ENCODE results near the gene CFAP70.

CFAP70 gene

DNA sequence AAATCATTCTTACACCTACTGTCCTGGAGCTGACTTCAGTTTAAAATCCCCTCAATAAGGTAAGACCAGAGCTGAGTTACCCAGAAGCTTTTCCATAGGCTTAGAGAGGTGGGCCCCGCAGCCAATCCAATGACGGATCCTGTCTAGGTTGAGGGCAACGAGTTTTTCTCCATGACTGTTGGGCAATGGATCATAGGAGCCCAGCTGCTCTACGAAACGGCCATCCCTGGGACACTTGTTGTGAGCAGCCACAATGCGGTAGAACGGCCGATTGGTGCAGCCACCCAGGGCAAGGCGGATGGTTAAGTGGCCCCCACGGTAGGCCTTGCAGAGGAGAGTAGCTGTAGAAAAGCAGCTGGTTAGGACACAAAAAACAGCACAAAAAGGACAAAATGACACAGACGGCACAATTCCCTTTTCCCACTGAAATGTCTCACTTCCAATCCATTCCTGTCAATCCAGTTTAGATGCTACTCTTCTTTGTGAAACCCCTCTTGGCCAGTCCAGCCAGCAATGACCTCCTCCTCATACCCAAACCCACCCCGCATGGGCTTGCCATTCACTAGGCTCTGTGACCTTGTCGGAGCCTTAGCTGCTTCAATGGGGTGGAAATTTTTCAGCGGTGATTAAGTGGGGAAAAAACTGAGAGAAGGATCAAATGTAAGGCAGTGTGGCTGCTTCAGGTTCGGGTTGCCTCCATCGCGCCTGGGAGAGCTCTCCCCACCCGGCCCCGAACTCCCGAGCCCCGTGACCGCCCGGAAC lies 106.8 kb downstream of the CFAP70 start:
- DNase-seq: no peak

DNA sequence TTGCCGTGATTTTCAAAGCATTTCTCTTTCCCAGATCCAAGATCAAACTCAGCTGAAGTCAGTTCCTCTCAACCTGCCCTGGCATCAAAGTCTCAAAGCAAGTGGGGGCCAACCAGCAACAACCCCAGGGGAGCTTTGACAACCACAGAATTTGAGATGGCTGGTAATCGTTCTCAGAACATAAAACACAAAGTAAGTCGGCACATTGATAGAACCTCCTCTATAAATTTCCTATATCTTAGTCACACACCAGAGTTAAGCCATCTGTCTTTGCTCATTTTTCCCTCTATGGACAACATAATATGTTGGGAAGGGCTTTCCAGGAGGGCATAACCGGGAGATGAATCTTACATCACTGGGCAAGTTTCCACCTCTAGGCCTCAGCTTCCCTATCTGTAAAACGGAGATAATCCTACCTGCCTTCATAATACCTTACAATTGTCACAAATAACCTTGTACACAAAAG lies 110.4 kb downstream of the CFAP70 start:
- DNase-seq: peak; percentile 13

- DNase-seq: no peak
These were observed 111.0 kb downstream of the CFAP70 start for GRCh38 chr10:73247509-73248258.

DNA sequence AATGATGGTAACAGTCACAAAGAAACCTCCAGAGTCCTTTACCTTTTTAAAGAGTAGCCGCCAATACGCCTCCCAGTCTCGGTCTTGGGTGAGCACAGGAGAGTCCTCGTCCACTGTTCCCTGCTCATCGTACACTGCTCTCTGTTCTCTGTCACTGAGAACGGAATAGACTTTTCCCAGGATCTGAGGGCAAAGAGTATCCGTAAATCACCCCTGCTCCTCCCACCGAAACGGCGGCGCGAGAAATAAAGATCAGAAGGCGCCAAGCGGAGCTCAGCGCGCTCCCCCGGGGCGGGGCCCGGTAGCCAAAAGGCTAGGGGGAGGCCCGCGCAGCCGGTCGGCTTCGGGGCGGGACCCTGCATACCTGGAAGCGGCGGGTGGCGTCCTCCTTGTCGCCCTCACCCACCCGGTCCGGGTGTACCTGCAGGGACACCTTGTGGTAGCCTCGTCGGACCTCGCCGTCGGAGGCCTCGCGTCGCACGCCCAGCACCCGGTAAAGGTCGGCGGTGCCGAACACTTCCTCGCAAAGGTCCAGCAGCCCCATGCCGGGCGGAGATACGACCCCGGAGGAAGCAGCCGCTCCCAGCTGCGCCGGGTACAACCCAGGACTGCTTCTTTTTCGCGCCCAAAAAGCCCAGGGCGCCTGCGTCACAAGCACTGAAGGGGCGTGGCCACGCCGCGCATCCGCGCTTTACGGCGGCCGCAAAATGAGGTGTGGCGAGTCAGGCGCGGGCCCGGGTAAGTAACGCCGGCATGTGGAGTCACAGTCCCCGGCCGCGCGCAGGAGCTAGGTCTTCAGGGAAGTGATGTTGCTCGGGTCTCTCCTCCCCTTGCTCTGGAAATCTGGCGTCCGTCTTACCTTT lies 111.8 kb downstream of the CFAP70 start, which contains the start of gene DNAJC9:
Gene DNAJC9, minus strand, starts transcription at position 610 of the 863 bp plus-strand sequence. Its CDS starts 66 bp downstream, at position 544.
- peak; percentile 94 for DNase-seq

- no peak for DNase-seq
These were observed 112.4 kb downstream of the CFAP70 start for GRCh38 chr10:73246322-73246645.

- no peak for DNase-seq
These were observed 113.7 kb downstream of the CFAP70 start for GRCh38 chr10:73244866-73245477.

DNA sequence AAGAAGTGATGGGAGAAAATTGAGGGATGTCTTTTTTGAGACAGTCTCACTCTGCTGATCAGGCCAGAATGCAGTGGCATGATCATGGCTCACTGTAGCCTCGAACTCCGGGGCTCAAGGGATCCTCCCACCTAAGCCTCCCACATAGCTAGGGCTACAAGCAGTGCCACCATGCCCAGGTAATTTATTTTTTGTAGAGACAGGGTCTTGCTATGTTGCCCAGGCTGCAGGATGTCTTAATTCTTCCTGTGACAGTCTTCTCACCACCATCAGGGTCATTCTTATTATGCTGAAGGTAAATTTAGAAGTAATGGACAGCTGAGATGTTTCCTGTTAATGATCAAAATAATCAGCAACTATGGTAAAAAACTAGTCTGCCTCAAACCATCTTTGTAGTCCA lies 118.8 kb downstream of the CFAP70 start:
- no peak for DNase-seq

- DNase-seq: no peak
These were observed 119.6 kb downstream of the CFAP70 start for GRCh38 chr10:73238990-73239566.

DNA sequence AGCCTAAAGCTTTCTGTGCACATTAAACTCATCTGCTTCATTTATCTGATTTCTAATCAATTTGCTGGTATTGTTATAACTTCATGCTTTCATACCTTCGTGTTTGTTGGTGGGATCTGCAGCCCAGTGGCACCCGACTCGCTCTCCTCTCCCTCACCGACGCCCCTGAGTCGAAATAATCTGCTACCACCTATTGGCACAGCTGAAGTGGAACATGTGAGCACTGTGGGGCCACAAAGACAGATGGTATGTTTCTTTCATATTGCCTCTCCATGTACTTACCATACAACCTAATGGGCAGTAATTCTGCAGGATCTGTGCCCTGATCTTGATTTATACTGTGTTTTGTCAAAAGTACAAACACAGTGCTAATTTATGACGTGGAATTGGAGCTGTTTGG lies 124.0 kb downstream of the CFAP70 start:
- DNase-seq: no peak

DNA sequence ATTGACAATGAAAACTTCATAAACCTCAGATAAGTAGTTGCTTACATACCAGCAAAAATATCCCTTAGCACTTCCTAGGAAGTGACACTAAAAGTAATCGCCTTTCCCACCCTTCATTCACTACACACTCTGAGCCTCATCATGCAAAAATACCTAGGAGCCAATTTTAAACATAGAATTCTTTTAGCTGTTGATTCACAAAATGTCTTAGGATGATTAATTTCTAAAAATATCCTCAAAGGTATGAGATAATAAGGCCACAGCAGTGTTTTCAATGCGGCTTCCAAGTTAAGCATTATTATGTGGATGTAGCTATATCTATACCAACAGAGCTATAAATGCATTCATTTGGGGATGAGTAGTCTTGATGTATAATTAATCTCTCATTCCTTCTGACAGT lies 124.8 kb downstream of the CFAP70 start:
- DNase-seq: no peak

DNA sequence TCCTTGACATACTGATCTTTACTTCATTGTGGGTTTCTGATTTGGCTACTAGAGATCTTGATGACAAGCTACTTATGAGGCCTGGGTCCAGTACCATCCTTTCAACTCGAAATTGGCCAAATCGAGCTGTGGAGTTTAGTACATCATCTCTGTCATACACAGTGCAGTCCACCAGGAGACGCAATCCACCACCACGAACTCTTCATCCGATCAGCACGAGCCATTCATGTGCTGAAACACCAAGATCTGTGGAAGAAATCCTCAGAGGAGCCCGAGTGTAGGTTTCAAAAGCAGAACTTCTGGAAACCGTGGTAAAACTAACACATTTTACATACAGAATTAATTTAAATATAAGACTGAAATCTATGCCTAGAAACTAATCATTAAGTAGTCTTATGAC lies 125.8 kb downstream of the CFAP70 start:
- DNase-seq: no peak

- no peak for DNase-seq
These were observed 129.1 kb downstream of the CFAP70 start for GRCh38 chr10:73229567-73229966.

DNA sequence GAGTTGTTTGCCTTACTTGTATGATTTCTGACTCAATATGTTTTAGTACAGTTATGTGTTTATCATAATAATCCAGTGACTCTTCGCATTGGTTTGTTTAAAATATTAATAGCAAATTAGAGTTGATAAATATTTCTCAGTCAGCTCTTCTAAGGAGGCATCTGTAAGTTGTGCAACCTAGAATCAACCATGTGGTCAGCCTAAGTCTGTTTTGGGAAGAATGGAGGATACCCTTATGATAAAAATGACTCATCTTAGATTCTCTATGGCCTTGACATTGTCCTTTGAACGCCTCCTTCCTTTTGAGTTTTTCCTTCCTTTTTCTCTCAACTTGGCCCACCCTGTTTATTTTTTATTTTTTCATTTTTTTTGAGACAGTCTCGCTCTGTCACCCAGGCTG lies 130.4 kb downstream of the CFAP70 start:
- DNase-seq: no peak

GRCh38 chr10:73226663-73227062 lies 132.0 kb downstream of the CFAP70 start:
- DNase-seq: no peak

DNA sequence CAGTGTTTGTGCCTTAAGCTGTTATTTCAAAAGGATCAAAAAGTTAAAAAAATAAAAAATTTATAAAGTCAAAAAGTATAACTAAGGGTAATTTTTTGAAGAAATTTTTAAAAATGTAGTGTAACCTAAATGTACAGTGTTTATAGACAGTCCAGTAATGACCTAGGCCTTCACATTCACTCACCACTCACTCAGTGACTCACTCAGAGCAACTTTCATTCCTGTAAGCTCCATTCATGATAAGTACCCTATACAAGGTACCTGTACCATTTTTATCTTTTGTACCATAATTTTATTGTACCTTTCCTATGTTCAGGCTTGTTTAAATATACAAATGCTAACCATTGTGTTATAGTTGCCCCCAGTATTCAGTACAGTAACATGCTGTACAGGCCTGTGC lies 133.1 kb downstream of the CFAP70 start:
- DNase-seq: no peak

GRCh38 chr10:73220989-73221388 lies 137.7 kb downstream of the CFAP70 start:
- DNase-seq: peak; percentile 20

DNA sequence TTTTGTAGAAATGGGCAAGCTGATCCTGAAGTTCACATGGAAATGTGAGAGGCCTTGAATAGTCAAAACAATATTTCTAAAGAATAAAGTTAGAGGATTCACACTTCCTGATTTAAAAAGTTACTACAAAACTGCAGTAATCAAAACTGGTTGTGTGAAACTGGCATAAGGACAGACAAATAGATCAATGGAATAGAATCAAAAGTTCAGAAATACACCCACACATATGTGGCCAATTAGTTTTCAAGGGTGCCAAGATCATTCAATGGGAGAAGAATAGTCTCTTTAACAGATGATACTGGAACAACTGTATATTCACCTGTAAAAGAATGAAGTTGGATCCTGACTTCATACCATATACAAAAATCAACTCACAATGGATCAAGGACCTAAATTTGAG lies 139.3 kb downstream of the CFAP70 start:
- no peak for DNase-seq

GRCh38 chr10:73218431-73219191 lies 140.1 kb downstream of the CFAP70 start:
- peak; percentile 13 for DNase-seq

DNA sequence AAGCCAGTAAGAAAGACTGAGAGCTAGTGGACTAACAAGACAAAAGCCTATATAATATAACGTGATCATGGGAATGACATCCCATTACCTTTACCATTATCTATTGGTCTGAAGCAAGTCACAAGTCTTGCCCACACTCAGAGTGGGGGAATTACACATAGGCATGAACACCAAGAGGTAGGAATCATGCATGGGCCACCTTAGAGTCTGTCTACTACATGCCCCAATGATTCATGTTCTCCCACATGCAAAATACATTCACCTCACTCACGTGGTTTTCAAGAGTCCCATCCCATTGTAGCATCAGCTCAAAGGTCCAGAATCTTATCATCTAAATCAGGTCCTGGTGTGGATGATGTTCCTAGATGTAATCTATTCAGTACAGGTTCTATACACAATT lies 141.0 kb downstream of the CFAP70 start:
- DNase-seq: no peak

DNA sequence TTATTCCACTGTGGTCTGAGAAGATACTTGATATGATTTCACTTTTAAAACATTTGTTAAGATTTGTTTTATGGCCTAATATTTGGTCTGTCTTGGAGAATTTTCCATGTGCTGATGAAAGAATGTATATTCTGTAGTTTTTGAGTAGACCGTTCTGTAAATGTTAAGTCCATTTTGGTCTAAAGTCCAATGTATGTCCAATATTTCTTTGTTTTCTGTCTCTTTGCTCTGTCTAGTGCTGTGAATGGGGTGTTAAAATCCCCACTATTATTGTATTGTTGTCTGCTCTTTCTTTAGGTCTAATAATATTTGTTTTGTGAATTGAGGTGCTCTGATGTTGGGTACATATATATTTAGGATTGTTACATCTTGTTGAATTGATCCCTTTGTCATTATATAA lies 142.9 kb downstream of the CFAP70 start:
- no peak for DNase-seq

DNA sequence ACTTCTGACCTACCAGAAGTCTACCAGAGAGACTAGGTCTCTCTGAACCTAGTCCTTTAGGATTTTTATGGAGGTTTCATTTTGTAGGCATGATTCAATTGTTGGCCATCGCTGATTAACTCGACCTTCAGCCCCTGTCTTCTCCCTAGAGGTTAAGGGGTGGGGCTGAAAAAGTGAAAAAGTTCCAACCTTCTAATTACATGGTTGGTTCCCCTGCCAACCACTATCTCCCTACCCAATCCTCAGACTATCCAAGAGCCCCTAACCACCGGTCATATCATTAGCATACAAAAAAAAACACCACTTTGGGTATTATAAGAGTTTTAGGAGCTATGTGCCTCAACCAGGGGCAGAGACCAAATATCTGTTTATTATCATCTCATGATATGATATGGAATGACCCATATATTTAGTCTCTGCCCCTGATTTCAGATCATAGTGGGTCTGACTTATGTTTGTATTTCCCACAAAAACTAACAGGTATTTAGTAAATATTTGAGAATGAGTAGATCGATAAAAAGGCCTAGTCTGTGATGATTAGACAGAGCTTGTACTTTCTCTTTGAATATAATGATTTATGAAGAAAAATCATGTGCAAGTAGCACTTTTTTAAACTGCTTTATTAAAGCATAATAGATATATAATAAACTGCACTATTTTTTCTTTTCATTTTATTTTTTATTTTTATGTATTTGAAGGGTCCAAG lies 147.4 kb downstream of the CFAP70 start:
- no peak for DNase-seq
